ENCODE data around the gene PALM. TPM values are rescaled to one million over a fixed set of nuclear protein-coding genes. Genes with fewer than 3 reads are reported as not detected.

PALM gene
- total and polyA plus RNA-seq, 9 of the 15 experiments (the other 6 are each of a cell fraction or from before 2014, with no cell fraction given): 0.04 to 6.6 (median 1.7) TPM

DNA sequence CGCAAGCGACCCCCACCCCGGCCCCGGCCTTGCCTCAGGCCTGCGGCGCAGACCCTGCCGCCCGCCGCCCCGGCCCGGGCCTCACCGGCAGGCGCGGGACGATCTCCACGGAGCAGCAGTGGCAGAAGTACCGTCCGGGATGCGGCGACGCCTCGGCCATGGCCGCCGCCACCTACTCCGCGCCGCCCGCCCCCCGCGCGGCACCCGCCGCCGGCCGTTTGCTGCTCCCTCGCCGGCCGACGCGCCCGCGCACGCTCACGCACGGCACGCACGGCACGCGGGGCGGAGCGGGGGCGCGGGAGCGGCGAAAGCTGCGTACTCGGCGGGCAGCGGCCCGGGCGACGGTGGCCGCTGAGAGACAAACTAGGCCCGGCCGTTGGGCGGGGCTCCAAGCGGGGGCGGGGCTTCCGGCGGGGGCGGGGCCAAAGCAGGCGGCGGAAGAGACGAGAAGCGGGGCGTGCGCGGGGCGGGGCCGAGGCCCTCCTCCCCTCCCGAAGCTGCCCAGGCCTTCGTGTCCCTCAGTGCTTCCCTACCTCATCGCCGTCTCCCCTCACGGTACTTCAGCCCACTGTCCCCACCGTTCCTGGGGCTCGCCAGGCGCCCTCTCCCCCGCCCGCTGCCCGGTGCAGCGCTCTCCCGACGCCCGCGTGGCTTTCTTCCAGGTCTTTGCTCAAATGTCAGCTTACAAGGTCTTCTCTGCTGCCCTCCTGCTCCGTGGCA, 45.6 kb upstream of the PALM start, which contains the start of gene RNF126 (continued):
- TF ChIP-seq ZNF76 (CRISPR knock-in tag; IDR thresholded peaks at IDR 0.05; ENCODE audit: borderline replicate concordance) (no peak), HMG20B (CRISPR knock-in tag; IDR thresholded peaks at IDR 0.05) (no peak), PYGO2 (tag; IDR thresholded peaks at IDR 0.05) (no peak), MYBL2 (IDR thresholded peaks at IDR 0.05; ENCODE audit: low read depth) (no peak), MYBL2 (CRISPR knock-in tag; IDR thresholded peaks at IDR 0.05; ENCODE audit: borderline replicate concordance) (no peak), RNF2 (IDR thresholded peaks at IDR 0.05) (no peak), KLF1 (tag; IDR thresholded peaks at IDR 0.05) (no peak), HNRNPK (IDR thresholded peaks at IDR 0.05; ENCODE audit: low read depth, low read length, poor library complexity, severe bottlenecking) (no peak), GATA2 (CRISPR knock-in tag; IDR thresholded peaks at IDR 0.05) (no peak), ZFP30 (CRISPR knock-in tag; IDR thresholded peaks at IDR 0.05; ENCODE audit: borderline replicate concordance) (no peak), TFAM (CRISPR knock-in tag; conservative IDR thresholded peaks at IDR 0.05) (no peak), NCOR1 (IDR thresholded peaks at IDR 0.05) (no peak), DIDO1 (tag; IDR thresholded peaks at IDR 0.05; ENCODE audit: low read depth) (no peak)
- TF ChIP-seq, protein P1, sequence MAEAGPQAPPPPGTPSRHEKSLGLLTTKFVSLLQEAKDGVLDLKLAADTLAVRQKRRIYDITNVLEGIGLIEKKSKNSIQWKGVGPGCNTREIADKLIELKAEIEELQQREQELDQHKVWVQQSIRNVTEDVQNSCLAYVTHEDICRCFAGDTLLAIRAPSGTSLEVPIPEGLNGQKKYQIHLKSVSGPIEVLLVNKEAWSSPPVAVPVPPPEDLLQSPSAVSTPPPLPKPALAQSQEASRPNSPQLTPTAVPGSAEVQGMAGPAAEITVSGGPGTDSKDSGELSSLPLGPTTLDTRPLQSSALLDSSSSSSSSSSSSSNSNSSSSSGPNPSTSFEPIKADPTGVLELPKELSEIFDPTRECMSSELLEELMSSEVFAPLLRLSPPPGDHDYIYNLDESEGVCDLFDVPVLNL (CRISPR knock-in tag; IDR thresholded peaks at IDR 0.05; ENCODE audit: low read depth): no peak
- TF ChIP-seq, protein P2, sequence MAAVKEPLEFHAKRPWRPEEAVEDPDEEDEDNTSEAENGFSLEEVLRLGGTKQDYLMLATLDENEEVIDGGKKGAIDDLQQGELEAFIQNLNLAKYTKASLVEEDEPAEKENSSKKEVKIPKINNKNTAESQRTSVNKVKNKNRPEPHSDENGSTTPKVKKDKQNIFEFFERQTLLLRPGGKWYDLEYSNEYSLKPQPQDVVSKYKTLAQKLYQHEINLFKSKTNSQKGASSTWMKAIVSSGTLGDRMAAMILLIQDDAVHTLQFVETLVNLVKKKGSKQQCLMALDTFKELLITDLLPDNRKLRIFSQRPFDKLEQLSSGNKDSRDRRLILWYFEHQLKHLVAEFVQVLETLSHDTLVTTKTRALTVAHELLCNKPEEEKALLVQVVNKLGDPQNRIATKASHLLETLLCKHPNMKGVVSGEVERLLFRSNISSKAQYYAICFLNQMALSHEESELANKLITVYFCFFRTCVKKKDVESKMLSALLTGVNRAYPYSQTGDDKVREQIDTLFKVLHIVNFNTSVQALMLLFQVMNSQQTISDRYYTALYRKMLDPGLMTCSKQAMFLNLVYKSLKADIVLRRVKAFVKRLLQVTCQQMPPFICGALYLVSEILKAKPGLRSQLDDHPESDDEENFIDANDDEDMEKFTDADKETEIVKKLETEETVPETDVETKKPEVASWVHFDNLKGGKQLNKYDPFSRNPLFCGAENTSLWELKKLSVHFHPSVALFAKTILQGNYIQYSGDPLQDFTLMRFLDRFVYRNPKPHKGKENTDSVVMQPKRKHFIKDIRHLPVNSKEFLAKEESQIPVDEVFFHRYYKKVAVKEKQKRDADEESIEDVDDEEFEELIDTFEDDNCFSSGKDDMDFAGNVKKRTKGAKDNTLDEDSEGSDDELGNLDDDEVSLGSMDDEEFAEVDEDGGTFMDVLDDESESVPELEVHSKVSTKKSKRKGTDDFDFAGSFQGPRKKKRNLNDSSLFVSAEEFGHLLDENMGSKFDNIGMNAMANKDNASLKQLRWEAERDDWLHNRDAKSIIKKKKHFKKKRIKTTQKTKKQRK (IDR thresholded peaks at IDR 0.05; ENCODE audit: borderline replicate concordance, low read depth, low read length): no peak
- TF ChIP-seq, protein P3, sequence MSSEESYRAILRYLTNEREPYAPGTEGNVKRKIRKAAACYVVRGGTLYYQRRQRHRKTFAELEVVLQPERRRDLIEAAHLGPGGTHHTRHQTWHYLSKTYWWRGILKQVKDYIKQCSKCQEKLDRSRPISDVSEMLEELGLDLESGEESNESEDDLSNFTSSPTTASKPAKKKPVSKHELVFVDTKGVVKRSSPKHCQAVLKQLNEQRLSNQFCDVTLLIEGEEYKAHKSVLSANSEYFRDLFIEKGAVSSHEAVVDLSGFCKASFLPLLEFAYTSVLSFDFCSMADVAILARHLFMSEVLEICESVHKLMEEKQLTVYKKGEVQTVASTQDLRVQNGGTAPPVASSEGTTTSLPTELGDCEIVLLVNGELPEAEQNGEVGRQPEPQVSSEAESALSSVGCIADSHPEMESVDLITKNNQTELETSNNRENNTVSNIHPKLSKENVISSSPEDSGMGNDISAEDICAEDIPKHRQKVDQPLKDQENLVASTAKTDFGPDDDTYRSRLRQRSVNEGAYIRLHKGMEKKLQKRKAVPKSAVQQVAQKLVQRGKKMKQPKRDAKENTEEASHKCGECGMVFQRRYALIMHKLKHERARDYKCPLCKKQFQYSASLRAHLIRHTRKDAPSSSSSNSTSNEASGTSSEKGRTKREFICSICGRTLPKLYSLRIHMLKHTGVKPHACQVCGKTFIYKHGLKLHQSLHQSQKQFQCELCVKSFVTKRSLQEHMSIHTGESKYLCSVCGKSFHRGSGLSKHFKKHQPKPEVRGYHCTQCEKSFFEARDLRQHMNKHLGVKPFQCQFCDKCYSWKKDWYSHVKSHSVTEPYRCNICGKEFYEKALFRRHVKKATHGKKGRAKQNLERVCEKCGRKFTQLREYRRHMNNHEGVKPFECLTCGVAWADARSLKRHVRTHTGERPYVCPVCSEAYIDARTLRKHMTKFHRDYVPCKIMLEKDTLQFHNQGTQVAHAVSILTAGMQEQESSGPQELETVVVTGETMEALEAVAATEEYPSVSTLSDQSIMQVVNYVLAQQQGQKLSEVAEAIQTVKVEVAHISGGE (CRISPR knock-in tag; IDR thresholded peaks at IDR 0.05): 0 out of 6 replicates have a peak, but pooled peaks of 1 of the 3 experiments have one; percentile 37

Measured in K562 (cell line).